ELF-1 (cell line): ENCODE measurements around the gene GBP1.
"Not testable (repeated sequence)": the region's sequence is repeated elsewhere in the genome, so short reads cannot be mapped to it uniquely, and the experiment has no call there.

Experiments used
- DNase-seq: peaks from one replicate; pipeline ENCODE4 v3.0.0-alpha.2; 2016; ENCODE audit warnings: low read depth, low spot score

Gene GBP1

GRCh38 chr1:89065079-89065868 lies at the start of gene GBP1:
Gene GBP1, minus strand, starts transcription at chr1:89065208. Its CDS starts 1,974 bp downstream, at chr1:89063234.
- DNase-seq = no peak

DNA sequence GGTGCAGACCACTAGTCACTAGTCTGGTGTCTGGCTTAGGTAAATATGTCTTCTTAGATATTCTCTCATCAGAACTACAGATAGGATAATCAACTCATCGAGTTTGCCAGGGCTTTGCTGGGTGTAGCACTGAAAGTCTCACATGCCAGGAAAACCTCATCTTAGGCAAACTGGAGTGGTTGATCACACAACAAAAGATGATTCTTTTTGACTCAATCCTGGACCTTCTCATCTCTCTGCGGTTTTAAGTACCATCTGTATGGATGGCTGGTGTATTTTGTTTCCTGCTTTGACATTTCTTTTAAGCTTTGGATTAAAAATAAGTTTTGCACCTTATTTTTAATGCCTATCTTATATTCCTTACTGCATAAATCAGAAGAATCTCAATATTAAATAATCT lies 49.7 kb upstream of the GBP1 start:
- no peak for DNase-seq

DNA sequence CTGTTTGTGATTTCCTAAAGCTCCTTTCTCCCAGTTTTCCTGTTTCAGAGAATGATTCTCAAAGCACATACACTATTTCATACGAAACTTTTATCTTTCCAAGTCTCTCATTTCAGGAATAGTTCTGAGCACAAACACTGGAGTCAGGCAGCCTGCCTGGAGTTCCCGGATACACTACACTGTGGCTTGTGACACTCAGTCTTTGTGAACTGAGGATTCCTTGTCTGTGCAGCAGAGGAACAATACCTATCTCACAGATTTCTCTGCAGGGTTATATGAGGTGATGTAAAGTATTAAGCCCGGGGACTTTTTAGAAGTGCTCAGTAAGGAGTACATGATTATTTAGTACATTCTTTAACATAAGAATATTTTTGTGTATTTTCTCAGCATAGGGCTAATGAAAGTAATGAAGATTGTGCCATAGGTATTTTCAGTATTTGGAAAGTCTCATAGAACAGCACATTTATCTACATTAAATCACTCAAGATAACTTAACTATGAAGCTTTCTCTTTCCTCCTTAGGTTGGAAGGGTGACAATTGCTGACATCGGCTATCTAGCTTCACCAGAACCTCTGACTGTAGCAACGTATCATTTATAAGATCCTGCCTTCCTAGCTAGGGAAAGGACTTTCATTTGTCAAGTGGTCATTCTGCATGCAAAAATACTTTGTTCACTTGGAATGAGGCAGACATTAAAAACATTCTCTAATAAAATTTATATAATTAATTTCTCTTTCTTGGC lies 48.0 kb upstream of the GBP1 start:
- DNase-seq = no peak

DNA sequence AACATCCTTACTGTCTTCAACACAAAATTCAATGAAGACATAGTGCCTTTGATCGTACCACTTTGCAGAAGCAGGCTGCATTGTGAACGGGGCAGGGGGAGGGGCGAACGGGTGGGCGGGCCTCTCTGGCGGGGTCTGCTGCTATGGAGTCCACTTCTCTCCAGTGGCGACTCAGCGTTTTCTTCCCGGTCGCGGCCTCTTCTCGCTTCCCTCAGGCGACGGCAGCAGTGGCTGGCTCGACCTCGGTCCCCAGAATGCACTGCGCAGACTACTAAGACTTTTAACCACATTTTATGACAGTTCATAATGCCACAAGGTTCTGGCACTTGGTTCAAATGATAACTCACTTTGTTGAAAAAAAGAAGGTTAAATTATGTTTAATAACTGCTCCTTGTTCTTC lies 39.7 kb upstream of the GBP1 start:
- peak; percentile 50 for DNase-seq

DNA sequence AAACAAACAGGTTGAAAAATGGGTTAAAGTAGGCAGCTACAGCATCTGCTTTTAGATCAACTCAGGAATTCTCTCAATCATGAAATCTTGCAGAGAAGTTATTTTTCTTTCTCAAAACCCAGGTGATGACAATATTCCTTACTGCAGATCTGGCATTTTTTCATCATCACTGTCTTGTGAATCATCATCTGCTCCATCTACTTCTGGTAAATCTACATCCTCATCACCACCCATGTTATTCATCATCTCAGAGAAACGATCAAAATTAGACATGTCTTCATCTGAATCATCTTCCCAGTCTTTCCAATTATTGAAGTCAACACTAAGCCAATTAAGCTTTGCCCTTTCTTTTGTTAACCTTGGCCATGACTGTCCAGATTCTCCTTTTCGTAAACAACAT lies 39.1 kb upstream of the GBP1 start:
- DNase-seq = no peak

GRCh38 chr1:89102021-89102420 lies 37.0 kb upstream of the GBP1 start:
- DNase-seq = no peak

DNA sequence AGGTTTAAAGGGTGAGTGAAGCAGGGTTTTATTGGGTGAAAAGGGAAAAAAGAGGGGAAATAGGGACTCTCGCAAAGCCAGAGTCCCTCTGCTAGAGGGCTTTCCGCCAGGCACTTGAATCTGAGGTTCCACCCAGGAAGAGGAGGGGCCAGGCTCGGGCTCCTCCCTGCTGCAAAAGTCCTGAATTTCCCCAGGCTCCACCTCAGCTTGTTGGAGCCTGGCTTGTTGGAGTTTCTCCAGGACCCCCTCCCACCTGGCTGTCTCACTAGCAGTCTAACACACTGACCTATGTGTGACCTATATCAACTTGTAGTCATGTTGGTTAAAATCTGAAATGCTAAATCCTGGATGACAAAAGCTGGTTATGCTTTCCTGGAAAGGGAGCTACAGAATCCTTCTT lies 35.4 kb upstream of the GBP1 start:
- peak; percentile 4 for DNase-seq

GRCh38 chr1:89098857-89099256 lies 33.8 kb upstream of the GBP1 start:
- no peak for DNase-seq

DNA sequence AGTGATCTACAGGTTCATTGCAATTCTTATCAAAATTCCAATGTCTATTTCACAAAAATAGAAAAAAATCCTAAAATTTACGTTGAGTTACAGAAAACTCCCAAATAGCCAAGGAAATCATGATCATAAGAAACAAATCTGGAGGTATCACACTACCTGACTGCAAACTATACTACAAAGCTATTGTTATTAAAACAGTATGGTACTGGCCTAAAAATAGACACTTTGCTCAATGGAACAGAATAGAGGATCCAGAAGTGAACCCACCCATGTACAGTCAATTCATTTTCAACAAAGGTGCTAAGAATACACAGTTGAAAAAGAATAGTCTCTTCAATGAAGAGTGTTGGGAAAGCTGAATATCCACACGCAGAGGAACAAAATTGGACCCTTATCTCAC lies 30.7 kb upstream of the GBP1 start:
- no peak for DNase-seq

GRCh38 chr1:89089962-89090361 lies 25.0 kb upstream of the GBP1 start:
- DNase-seq = no peak

DNA sequence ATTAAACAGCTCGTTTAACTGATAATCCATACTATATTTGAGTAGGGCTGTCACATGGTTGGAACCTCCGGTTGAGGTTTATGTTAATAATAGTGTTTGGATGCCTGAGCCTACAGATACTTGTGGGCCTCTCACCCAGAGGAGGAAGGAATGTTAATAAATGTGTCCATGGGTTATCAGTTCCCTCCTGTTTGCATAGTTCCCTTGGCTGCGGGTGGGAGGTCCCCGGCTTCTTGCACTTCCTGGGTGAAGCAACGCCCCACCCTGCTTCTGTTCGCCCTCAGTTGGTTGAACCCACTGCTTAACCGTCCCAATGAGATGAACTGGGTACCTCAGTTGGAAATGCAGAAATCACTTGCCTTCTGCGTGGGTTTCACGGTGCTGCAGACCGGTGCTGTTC lies 23.6 kb upstream of the GBP1 start:
- DNase-seq = no peak

DNA sequence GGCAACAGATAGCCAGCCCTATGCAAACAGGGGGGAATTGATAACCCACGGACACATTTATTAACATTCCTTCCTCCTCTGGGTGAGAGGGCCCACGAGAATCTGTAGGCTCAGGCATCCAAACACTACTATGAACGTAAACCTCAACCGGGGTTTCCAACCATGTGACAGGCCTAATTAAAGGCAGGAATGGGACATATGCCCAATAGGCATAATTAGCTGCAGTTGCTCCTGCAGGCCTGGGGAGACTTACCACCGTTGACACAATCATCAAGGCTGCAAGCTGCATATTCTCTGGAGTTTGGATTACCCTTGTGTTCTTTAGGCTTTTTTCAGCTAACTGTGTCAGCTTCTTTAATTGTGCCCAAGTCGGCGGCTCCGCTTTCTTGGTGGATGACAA lies 22.2 kb upstream of the GBP1 start:
- DNase-seq = peak; percentile 5

DNA sequence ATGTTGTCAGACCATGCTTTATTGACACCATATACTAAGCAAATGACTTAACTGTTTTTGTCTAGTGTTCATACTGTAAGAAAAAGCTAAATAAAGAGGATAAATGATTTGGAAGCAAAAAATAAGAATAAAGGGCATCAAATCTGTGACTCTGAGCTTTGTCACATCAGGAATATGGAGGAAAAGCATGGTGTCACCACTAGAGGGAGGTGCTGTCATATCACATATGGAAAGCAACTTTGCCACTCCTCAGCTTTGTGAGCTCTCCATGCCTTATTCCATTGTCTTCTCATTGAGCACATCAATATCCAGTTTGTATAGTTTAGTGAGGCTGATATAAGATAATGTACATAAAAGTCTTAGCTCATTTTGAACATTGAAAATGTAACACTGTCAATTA lies 20.8 kb upstream of the GBP1 start:
- DNase-seq = no peak

DNA sequence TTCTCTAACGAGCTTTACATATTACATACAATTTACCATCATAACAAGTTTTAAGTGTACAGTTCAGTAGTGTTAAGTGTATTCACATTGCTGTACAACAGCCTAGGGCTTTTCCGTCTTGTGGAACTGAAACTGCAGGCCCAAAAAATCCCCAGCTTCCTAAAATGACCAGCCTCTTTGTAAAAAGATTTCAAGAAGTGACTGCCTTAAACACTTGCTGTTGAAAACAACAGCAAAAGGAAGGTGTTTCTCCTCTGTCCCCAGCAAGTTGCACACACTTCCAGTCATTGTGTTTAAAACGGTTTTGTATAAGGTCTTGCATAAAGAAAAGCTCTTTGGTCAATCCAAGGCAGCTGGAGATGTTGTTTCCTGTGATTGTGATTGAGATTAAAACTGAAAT lies 16.0 kb upstream of the GBP1 start:
- no peak for DNase-seq

GRCh38 chr1:89080068-89080467 lies 15.1 kb upstream of the GBP1 start:
- DNase-seq = not testable (repeated sequence)

DNA sequence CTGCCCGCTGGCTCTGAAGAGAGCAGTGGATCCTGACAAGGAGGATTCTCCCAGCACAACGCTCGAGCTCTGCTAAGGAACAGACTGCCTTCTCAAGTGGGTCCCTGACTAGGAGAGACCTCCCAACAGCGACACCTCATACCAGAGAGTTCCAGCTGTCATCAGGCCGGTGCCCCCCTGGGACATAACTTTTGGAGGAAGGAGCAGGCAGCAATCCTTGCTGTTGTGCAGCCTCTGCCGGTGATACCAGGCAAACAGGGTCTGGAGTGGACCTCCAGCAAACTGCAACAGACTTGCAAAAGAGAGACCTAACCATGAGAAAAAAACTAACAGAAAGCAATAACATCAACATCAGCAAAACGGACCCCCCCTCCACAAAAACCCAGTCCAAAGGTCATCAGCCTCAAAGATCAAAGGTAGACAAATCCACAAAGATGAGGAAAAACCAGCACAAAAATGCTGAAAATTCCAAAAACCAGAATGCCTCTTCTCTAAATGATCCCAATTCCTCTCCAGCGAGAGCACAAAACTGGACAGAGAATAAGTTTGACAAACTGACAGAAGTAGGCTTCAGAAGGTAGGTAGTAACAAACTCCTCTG lies 7.6 kb upstream of the GBP1 start:
- DNase-seq = not testable (repeated sequence)

DNA sequence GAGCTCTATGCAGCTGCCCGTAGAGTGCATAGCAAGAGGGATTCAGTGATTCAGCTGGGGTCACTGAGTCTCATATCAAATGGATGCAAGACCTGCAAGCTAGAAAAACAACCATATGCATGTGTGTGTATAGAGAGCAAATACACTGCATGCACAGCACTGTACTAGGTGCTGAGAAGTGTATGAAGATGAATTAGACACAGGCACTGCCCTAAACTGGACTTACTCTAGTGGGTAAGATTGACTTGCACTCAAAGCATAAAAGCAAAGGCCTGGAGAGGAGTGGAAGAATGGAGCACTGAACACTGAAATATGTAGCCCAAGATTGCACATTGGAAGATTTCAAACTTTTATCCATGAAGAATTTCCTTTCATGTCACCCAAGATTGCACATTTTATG lies 5.5 kb upstream of the GBP1 start:
- no peak for DNase-seq

DNA sequence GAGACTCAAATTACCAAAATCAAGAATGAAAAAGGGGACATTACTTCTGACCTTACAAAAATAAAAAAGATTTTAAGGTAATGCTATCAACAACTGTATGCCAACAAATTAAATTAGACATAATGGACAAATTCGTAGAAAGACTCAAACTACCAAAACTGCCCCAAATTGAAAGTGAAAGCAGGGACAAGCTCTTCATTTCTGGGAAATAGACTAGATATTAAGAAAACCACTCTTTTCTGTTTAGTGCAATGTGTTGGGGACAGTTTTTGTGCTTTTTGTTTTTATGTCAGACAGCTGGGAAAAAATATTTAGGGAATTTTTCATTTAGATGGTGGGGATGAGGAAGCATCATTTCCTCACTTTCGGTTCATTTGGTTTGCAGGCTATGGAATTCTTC lies 4.9 kb upstream of the GBP1 start:
- DNase-seq = no peak

- no peak for DNase-seq
These were observed 3.3 kb upstream of the GBP1 start for GRCh38 chr1:89068291-89068690.

GRCh38 chr1:89064632-89065031 lies 376 bp downstream of the GBP1 start:
- DNase-seq = no peak

GRCh38 chr1:89063094-89063493 lies 1.9 kb downstream of the GBP1 start:
- no peak for DNase-seq

DNA sequence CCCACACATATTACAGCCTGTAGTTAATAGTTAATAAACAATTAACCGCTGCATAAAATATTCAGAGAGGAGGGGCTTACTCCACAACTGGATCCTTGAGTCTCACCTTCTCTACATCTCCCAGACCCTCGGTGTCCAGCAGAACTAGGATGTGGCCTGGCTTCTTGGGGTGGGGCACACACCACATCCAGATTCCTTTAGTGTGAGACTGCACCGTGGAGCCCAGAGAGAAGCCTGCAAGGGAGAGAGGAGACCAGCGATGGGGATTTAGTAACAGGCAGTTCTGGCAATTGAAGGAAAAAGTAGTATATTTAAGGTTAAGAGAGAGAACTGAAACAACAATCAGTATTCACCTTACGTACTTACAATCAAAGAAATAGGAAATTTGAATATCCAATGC lies 4.9 kb downstream of the GBP1 start:
- DNase-seq = no peak

DNA sequence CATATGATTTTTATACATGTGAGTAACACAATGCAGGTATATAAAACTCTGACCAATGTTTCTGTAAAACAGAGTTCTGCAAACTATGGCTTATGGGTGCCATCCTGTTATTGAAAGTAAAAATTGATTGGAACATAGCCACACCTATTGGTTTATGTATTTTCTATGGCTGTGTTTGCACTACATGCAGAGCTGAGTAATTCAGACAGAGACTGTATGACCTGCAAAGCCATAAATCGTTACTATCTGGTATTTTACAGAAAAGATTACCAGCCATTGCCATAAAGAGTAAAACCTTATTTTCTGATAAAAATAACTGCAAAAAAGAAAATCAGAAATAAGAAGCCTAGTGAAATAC lies 13.1 kb downstream of the GBP1 start:
- no peak for DNase-seq
